ENCODE measurements around the gene C1QTNF12.

The C1QTNF12 gene

GRCh38 chr1:1210726-1211540 is 35.6 kb downstream of the C1QTNF12 start:
- DNase-seq: peak; percentile 39

- peak; percentile 52 for DNase-seq
Observed at GRCh38 chr1:1208713-1209433, 37.6 kb downstream of the C1QTNF12 start.

DNA sequence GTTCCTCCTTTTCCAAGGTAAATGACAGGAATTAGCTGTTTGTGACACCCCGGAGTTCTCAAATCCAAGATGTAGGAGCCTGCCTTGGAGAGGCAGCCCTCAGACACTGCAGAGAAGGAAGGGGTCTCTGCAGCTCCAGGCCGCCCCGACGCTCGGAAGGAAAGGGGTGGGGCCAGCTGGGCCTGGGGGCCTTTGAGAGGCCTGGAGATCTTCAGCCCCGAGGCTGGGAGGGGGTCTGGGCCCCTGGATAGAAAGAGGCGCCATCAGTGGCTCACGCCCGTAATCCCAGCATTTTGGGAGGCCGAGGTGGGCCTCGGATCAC is 39.0 kb downstream of the C1QTNF12 start:
- DNase-seq: peak; percentile 30

DNA sequence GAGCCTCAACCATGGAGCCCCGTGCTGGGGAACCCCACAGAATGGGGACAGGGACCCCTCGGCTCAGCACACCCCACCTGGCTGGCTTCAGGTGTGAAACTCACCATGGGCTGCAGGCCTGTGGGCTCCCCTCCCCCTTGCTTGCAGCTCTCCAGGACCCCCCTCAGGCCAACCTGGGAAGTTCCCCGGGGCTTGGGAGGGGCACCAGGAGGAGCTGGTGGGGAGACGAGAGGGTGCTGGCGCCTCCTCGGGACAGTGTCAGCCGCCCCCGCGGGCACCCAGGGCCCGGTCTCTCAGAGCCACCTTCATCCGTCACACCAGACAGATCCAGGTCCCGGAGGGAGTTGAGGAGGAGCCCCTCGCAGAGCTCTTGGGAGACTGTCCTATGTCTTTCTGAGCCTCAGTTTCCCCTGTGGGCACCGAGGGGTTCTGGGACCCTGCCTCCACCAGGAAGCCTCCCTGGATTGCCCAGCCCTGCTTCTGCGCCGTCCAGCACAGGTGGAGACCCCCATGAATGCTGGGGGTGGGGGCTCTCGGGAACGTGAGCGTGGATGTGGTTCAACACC is 39.5 kb downstream of the C1QTNF12 start:
- peak; percentile 40 for DNase-seq

DNA sequence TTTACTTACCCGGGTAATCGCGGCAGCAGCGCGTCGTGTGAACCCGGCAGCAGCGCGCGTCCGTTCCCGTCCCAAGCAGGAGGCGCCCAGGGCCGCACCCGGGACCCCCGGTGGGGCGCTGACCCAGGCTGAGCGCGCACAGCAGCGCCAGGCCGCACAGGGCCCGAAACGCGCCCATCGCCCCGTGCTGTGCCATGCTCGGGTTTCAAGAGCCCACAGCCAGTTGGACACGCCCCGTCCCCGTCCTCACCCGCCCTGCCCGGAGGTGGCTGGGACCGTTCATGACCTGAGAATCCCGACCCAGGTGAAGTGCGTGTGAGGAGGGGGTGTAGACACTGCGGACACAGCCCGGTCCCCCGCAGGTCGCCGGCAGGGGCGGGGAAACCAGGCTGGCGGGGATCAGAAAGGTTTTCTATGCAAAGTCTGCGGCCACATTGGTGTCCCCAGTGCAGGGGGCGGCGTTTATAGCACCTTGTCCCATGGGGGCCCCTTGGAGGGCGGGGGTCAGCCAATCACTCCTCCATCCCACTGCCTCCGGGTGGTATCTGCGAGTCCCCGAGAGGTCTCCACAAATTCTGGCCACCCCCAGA is 40.1 kb downstream of the C1QTNF12 start, which contains the start of gene TNFRSF18:
Gene TNFRSF18, minus strand, starts transcription at position 217 of the 590 bp plus-strand sequence. Its CDS starts 21 bp downstream, at position 196.
- peak; percentile 48 for DNase-seq

- DNase-seq: peak; percentile 47
Observed at GRCh38 chr1:1205769-1206375, 40.6 kb downstream of the C1QTNF12 start.

- peak; percentile 44 for DNase-seq
Observed at GRCh38 chr1:1204998-1205768, 41.3 kb downstream of the C1QTNF12 start.

DNA sequence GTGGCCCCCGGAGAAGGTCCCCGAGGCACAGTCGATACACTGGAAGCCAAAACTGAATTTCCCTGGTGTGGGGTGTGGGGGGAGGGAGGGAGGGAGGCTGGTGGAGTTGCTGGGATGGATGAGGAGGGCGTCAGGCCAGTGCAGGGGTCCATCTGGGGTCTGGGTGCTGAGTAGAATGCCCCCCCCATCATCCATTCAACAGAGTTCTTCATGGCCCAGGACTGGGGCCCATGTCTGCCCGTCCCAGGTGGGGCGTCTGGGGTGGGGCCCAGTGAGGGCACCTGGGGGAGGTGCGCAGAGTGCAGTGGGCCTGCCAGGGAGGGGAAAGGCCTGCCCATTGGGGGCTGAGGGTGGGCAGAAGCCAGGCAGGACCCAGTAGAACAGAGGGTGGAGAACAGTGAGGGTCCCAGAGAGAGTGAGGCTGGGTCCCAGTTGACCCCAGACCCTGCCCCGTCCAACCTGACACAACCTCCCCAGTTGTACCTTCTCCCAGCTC is 42.0 kb downstream of the C1QTNF12 start:
- DNase-seq: no peak

DNA sequence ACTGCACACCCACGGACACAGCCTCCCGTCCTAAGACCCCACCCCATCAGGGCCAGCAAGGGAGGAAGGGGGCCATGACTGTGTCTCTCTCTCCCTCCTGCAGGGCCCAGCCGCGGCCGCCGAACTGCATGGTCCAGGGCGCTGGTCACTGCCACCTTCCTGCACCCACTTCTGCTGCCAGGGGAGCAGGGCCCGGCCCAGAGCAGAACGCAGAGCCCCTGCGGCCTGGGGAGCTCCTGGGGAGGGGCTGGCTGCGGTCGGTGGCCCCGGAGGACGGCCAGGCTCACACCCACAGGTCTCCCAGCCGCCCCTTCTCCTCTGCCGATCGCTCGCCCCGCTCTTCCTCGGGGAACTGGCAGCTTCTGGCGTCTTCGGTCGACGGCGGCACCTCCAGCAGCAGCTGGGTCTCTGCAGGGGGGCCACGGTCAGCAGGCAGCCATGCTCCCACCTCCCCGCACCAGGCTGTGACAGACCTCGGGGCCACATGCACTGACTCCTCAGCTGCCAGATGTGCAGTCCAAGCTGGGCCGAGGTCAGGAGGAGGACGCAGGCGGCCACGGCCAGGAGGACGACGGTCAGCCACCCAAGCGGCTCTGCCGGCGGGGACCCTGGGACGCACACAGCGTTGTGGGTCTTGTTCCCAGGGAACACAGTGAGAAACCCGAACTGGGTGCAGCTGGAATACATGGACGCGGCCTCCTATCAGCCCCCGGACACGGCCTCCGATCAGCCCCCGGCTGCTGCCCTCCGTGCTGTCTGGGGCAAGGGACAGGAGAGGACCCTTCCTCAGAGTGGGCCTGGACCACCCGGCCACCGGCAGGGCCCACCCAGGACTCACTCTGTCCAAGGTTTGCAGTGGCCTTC is 42.7 kb downstream of the C1QTNF12 start:
- peak; percentile 40 for DNase-seq

DNA sequence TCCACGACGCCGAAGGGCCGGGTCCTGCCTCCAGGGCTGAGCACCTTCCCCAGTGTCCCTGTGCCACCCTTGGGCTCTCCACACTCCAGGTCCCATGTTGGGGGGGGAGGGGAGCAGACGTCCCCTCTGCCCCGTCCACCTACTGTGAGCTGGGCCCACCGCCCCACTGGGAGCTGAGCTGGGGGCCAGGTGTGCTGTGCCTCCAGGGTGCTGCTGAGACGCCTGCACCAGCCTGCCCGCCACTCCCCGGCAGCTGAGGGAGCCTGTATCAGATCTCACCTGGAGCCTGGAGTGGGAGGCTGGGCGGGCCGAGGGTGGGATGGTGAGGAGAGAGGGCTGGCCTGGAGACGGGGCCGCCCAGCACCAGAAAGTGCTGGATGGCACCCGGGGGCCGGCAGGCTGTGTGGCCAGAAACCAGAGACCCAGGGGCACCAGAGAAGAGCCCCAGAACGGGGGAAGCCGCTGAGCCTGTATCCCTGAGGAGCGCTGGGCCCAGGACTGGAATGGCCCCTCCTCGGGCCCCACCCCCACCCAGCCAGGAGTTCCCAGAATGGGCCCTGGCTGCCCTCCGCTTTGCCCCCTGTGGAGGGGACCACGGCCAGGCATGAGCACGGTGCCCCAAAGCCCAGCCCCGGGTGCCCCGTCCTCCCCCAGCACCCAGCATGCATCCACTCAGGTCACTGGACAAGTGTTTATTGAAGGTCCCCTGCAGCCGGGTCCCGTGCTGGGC is 43.5 kb downstream of the C1QTNF12 start:
- peak; percentile 40 for DNase-seq

GRCh38 chr1:1200876-1201810 is 45.4 kb downstream of the C1QTNF12 start:
- DNase-seq: peak; percentile 63

- DNase-seq: peak; percentile 46
Observed at GRCh38 chr1:1199961-1200875, 46.3 kb downstream of the C1QTNF12 start.

DNA sequence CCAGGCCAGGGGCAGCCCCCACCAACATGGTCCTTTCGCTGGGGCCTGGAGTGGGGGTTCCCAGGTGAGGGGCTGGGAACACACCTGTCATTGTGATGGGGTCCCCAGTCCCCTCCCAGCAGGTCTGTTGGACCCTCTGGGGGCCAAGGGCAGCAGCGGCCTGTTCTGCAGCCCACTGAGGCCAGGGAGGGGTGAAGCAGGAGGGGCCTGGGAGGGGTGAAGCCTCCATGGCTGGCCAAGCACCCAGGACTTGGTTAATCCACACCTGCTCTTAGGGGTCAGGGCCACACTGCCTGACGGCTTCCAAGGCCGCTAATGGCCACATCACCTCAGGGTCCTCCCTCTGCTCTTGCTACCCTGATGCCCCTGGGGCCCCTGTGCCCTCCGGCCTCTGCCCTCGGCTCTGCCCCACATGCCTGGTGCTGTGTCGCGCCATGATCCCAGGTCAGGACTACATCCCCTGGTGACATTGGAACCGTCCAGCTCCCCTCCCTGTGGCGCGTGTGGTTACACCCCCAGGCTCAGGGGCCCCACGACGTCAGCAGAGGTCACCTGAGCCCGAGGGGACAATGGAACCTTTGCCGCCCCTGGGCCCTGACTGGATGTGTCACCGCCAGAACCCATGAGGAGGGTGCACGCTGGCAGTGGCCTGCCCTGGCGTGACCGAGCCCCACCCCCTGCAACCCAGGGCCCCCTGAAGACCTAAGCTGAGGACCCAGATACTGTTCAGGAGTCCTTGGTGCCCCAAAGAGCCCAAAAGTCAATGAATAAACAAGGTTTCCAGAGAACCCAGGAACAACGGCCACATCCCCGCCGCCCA is 47.2 kb downstream of the C1QTNF12 start:
- DNase-seq: peak; percentile 37

DNA sequence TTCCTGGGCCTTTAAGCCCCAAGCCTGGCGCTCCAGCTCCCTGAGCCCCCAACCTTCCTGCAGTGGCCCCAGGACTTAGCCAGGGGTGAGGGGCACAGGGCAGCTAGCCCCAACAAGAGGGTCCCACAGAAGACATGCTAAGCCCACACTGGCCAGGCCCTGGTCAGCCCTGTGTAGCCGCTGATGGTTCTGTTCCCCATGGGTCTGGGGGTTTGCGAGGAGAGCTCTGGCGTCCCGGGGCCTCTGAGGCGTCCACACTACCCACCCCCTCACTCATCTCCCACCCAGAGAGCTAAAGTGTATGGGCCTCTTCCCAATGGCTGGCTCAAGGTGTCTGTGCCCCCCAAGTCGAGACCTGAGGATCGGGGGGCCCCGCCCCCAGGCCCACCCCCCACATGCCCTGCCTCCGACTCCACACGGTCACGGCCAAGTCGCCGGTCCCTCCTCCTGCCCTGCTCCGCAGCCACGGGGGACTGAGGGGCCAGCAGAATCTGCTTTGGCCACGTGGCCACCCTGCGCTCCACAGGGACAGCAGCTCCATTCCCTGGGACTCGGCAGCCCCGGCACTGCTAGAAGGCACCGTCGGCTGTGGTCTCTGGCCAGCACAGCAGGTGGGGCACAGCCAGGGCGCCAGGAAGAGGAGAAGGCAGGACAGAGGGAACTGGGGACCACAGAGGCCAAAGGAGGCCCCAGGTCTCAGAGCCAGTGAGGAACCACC is 47.9 kb downstream of the C1QTNF12 start:
- peak; percentile 24 for DNase-seq

DNA sequence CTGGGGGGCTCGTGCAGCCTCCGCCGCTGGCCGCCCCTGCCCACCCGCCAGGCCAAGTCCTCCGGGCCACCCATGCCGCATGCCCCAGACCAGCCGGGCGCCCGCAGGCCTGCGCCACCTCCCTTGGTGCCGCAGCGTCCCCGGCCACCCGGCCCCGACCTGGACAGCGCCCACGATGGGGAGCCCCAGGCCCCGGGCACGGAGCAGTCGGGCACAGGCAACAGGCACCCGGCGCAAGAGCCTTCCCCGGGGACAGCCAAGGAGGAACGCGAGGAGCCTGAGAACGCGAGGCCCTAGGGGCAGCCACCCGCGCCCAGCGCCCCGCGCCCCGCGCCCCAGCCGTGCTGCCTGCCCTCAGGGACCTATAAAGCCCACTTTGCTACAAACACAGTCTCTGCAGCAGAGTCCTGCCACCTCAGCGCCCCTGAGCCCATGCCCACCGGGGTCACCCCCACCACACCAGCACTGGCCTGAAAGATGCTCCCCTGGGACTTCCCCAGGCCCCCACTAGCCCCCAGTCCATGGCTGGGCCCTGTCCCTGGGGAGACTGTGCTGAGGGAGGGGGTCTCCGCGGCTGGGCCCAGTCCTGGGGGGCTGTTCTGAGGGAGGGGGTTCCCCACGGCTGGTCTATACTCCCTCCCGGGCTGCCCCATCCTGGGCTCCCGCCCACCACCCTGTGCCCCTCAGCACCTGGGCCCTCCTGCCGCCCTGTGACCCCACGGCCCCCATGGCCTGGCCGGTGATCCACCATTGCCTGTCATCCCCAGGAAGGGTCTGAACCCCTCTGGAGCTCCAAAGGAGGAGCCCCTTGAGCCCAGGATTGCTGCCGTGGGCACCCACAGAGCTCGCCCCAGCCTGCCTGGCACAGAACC is 48.7 kb downstream of the C1QTNF12 start:
- DNase-seq: peak; percentile 44
